Measurements from ENCODE around the gene MYCBP2.
"Not testable (repeated sequence)": the region's sequence is repeated elsewhere in the genome, so short reads cannot be mapped to it uniquely, and the experiment has no call there.

The MYCBP2 gene

DNA sequence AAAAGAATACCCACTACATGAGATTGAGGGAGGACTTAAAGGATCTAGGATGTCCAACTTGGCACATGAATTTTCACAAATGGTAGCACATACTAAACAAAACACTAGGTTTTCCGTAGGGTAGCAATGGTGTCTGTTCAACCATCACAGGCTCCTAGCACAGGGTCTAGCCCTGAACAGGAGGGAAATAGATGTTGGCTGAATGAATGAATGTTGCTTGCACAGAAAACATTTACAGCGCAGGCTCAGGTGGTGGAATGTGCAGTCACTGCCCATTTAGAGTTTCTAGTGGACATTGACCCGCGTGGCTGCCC, 1.9 kb upstream of the MYCBP2 start:
- TF ChIP-seq, protein P1, sequence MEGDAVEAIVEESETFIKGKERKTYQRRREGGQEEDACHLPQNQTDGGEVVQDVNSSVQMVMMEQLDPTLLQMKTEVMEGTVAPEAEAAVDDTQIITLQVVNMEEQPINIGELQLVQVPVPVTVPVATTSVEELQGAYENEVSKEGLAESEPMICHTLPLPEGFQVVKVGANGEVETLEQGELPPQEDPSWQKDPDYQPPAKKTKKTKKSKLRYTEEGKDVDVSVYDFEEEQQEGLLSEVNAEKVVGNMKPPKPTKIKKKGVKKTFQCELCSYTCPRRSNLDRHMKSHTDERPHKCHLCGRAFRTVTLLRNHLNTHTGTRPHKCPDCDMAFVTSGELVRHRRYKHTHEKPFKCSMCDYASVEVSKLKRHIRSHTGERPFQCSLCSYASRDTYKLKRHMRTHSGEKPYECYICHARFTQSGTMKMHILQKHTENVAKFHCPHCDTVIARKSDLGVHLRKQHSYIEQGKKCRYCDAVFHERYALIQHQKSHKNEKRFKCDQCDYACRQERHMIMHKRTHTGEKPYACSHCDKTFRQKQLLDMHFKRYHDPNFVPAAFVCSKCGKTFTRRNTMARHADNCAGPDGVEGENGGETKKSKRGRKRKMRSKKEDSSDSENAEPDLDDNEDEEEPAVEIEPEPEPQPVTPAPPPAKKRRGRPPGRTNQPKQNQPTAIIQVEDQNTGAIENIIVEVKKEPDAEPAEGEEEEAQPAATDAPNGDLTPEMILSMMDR (IDR thresholded peaks at IDR 0.05; ENCODE audit: borderline replicate concordance, insufficient read depth, low read depth, low read length): no peak
- peak overlapping the region; percentile 43 for H3K4me3 ChIP-seq (ENCODE audit: low read depth, low read length)

DNA sequence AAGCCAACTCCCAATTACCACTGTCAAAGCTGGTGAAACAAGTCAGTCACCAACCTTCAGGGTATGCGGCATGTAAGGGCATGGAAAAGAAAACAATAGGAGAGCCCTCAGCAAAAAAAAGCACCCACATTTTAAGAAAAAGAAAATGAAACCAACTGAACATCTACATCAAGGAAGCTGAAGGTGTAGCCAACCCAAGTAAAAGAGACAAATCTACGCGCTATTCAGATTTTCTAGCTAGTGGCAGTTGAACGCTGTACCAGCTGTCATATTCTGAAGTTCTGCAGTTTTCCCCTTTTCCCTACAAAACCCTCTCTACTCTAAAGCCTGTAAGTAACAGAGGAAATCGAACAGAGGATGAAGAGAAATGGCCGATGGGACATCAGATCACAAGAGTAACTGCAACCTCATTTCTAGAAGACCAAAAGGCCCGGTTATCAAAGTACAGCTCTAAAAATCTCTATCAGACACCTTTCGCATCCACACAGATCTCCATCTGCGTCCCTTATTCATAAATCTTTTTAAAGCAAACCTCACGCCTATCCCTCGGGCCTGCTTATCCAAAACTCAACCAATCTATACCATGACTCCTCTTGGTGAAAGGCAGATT, 1.4 kb downstream of the MYCBP2 start:
- TF ChIP-seq, protein P1 (IDR thresholded peaks at IDR 0.05; ENCODE audit: borderline replicate concordance, insufficient read depth, low read depth, low read length): no peak
- H3K4me3 ChIP-seq (ENCODE audit: low read depth, low read length): peak overlapping the region; percentile 96

DNA sequence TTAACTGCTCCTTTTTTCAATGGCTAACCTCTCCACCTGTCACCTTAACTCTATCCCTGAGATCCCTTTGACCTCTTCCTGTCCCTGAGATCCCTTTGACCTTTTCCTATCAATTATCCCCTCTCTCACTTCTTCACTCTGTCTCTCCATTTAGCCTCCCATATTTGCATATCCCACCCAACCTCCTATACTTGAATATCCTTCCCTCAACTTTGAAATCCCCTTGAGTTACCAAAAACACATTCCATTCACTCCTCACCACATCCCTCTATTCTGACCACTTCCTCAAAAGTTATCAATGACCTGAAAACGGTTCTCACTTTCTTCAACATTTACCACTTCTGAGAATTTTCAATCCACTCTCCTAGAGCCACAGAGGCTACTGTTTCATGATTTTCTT, 3.0 kb downstream of the MYCBP2 start:
- TF ChIP-seq, protein P1 (IDR thresholded peaks at IDR 0.05; ENCODE audit: borderline replicate concordance, insufficient read depth, low read depth, low read length): no peak
- peak overlapping the region; percentile 12 for H3K4me3 ChIP-seq (ENCODE audit: low read depth, low read length)

DNA sequence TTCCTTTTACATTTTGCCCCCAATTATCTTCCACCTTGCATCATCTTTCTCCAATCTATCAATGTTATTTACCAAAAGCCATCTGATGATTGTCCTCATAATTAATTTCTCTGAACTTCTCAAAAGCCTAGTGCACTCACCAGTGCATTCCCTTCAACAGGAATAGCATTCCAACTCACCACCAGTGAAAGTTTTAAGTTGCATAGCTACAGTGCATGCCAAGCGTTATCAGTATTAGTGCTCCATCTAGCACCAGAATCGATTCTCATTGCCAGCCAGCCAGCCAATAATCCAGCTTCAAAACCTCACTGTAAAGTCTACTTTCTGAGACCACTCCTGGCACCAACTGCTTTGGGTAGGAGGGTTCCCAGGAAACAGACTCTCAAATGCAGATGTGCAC, 7.4 kb downstream of the MYCBP2 start:
- H3K4me3 ChIP-seq (ENCODE audit: low read depth, low read length): no peak overlapping the region
- TF ChIP-seq, protein P1 (IDR thresholded peaks at IDR 0.05; ENCODE audit: borderline replicate concordance, insufficient read depth, low read depth, low read length): no peak

DNA sequence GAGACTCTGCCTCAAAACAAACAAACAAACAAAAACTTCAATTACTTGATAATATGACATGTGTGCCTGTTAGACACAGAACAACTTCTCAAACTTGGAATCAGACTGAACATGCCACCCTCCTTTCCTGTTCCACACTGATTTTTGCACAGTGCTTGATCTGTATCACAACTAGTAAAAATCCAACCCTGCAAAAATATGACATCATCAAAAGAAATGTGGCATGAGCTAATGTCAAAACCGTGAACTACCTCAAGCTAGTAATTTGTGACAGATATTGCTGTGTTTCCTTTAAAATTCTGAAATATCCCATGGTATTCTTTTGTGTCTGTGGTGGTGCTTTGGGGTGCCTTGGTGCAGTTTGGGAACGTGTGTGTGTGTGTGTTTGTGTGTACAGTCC, 8.2 kb downstream of the MYCBP2 start:
- TF ChIP-seq, protein P1 (IDR thresholded peaks at IDR 0.05; ENCODE audit: borderline replicate concordance, insufficient read depth, low read depth, low read length): no peak
- no peak overlapping the region for H3K4me3 ChIP-seq (ENCODE audit: low read depth, low read length)

DNA sequence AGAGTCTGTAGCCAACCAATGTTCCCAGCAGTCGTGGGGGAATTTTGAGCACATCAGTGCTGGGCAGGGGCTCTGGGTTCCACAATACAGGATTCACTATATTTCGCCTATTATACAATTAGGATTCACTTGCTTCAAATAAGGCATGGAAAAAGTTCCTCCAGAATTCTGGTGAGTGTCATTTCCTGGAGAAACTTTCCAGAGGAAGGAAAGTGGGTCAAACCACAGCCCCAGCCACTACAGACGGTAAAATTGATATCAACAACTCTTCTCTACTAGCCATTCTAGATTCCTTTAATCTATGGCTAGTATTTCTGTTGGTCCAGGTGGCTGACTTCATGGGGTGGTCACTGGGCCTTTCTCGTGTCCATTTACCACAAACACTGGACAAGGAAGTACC, 10.5 kb downstream of the MYCBP2 start:
- no peak overlapping the region for H3K4me3 ChIP-seq (ENCODE audit: low read depth, low read length)
- TF ChIP-seq, protein P1 (IDR thresholded peaks at IDR 0.05; ENCODE audit: borderline replicate concordance, insufficient read depth, low read depth, low read length): no peak

DNA sequence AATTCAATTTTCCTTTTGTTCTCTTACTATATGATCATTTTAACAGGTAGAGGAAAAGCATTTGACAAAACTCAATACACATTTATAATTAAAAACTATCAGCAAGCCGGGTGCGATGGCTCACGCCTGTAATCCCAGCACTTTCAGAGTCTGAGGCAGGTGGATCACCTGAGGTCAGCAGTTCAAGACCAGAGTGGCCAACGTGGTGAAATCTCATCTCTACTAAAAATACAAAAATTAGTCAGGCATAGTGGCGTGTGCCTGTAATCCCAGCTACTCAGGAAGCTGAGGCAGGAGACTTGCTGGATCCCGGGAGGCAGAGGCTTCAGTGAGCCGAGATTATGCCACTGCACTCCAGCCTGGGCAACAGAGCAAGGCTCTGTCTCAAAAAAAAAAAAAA, 11.4 kb downstream of the MYCBP2 start:
- not testable (repeated sequence) for H3K4me3 ChIP-seq (ENCODE audit: low read depth, low read length)

DNA sequence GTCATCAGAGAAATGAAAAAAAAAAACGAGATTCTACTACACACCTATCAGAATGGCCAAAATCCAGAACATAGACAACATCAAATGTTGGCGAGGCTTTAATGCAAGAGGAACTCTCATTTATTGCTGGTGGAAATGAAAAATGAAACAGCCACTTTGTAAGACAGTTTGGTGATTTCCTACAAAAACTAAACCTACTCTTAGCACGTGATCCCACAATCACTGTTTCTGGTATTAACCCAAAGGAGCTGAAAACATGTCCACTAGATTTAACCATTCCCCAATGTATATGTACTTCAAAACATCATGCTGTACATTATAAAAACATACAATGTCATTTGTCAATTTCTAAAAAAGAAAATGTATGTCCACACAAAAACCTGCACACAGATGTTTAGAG, 13.0 kb downstream of the MYCBP2 start:
- TF ChIP-seq, protein P1 (IDR thresholded peaks at IDR 0.05; ENCODE audit: borderline replicate concordance, insufficient read depth, low read depth, low read length): no peak

More for the DNA sequence above, 13.0 kb downstream of the MYCBP2 start:
- H3K4me3 ChIP-seq (ENCODE audit: low read depth, low read length): no peak overlapping the region
